Nucleus accumbens (tissue), 56 donors: ENCODE measurements around the gene MAP2K2.

ENCODE experiments used
- DNase-seq, 56 donors: peaks; one replicate each; lab custom pipeline; 2025; lab: John Stamatoyannopoulos, UW

The MAP2K2 gene

DNA sequence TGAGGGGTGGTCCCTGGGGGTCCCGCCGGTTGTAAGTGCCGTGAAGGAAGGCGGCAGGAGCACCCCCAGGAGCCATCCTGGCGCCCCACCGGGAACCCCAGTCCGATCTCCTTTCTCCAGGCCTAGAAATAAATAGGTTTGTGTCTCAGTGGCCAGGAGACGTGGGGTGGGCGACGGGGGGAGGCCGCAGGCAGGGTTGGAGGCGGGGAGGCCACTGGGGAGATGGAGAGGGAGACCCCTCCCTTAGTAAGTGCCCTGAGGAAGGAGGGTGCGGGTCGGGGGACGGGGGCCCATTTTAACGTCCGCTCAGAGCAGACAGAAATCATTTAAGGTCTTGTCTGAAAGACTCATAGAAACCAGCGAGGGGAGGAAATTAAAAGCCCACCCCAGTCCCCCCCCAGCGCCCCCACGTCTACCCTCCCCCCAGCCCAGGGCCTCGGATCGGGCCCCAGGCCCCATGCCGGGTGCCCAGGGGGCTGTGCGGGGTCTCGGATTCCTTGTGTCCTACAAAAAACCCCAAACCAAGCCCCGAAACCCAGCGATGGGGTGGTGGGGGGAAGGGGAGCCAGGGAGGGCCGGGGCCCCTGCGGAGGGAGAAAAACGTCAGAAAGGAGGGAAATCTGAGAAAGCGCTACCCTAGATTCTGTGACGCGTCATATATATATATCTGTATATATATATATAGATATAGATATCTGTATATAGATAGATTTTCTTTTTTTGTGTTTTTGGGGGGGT lies 76.8 kb downstream of the MAP2K2 start:
- DNase-seq, result no peak

DNA sequence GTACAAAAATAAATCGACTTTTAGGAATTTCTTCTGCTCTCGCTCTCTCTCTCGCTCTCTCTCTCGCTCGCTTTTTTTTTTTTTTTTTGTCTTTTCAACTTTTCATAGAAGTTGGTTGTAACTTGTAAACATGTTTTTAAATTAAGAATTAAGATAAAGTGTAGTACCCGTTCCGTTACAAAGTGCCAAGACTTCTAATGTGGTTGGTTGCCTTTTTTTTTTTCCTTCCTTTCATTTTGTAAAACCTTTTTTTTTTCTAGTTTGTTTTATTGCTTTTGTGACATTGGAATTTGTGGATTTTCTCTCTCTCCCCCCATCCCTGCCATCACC lies 77.6 kb downstream of the MAP2K2 start:
- DNase-seq, result no peak

DNA sequence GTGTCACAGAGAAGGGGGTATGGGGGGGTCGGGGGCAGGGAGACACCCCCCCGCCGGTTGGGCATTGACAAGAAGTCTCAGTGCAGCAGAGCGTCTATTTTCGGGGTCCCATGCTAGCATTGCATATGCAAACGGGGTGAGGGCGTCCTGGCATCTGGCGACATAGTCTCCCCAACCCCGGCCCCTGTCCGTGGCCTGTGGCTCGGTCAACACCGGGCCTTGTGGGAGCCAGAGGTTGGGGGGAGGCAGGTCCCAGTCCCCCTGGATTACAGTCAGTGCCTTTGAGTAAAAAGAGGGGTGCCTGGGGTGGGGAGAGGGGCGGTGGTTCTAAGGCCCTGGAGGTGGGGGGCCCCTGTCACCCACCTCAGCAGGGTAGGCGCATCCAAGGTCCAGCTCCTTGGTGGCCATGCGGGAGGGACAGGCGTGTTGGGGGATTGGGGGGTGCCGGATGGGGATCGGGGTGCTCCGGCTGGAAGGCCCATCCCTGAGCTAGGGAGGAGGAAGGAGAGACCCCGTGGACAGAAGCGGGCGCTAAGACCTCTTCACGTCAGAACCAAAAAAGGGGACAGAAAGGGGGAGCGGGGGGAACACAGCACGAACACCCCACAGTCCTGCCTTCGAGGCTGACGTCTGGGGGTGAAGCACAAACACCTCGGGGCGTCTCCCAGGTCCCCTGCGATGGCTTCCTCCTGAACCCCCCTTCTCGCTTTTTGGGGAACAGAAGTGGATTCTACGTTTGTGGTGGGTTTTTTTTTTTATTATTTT lies 78.1 kb downstream of the MAP2K2 start:
- DNase-seq, result no peak

DNA sequence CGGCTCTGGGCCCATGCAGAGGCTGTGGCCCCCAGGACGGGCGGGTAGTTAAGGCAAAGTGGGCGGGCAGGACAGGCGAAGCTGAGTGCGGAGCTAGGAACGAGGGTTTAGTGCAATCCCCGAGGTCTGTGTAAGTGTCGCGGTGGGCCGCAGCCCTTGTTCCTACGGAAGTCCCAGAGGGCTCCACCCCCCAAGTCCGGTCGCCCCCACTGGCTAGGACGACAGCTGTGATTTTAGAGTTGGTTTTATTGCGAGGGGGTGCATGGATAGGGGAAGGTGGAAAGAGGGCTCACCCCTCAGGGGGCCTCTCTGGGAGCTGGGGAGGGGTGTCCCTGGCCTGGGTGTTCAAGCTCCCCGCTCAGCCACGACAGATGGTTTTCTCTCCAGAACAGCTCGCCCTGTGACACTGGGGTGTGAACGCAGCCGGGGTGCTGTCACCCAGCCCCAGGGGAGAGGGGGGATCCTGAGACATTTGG lies 78.9 kb downstream of the MAP2K2 start:
- no peak for DNase-seq

DNA sequence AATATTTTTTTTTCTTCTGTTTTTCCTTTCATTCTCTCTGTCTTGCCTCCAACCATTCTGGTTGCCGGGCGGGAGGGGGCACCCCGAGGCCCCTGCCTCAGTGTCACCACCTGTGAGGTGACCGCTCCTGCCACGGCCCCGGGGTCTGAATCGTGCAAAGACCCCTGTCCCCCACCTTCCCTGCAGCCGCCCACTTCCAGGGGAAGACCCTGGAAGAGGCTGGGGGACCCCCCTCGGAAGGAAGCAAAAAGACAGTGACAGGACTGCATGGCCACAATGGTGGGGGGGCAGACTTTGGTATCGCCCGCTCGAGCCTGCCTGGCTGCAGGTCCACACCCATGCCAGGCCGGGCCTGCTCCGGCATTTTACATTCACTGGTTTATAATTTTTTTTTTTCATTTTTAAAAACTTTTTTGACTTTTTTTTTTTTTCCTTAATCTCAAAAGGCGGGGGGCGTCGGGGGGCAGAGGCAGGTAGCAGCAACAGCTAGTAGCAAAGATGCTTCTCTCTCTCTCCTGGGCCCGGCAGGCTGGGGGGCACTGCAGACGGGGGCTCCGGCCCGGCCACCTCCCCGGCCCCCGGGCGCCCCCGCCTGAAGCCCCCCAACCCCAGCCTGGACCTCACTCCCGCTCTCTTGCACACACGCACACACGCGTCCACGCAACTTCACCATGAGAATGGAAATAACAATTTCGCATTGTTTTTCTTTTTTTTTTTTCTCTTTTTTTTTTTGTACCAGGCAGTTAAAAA lies 79.8 kb downstream of the MAP2K2 start:
- no peak for DNase-seq

DNA sequence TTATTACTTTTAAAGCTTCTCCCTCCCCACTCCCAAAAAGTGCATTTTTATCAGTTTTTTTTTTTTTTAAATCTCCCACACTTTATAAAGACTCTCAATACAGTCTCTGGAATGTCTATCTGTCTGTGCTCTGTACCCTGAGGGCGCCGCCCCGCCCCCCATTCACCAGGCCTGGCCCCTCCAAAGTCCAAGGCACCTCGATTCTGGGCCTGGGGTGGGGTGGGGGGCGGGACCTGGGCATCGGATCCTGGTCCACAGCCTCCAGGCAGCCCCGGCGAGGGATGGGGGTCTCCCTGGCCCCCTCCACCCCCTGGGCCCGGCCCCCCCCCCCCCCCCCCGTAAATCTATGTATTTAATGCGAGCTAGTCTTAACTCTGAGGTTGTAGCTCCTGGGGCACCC lies 80.5 kb downstream of the MAP2K2 start:
- no peak for DNase-seq

DNA sequence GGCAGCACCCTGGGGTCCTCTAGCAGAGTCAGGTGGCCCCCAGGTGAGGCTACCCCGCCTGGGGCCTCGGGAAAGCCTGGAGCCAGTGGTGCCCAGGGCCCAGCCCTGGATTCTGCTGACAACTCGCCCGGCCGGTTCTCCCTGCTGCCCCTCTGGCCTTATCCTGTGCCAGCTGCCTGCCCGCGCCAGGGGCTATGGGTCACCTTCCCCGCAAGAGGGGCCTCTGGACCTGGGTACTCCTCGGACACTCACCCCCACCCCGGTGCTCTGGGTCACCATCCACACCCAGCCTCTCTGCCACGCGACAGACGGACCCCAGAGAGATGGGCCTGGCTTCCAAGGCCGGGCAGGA lies 81.2 kb downstream of the MAP2K2 start:
- DNase-seq, result no peak

DNA sequence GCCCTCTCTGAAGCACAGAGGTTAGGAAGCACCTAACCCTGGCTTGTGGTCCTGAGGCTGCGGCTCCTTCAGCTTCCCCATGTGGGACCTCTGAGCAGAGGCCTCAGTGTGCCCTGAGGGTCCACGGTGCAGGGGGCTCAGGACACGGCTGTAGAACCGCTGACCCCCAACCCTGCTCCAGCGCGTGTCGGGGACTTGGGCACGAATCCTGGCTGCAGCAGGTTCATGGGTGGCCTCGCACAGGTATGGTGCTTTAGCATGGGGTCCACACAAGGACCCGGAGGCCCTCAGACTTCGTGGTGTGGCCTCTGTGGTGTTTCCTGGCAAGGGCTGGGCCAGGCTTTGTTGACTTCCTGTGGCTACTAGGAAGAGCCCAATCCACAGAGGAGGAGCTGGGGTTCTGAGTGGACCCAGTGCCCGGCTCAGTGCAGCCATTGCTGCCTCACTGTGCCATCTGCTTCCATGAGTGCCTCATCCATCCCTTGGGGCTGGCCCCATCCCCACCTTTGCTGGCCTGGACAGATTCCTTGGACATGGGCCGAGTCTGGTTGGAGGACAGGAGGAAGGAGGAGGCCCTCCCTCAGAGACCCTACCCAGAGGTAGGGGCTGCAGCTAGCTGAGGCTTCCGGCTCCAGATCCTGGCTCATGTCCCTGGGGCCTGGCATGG lies 81.7 kb downstream of the MAP2K2 start:
- no peak for DNase-seq
